A549 (cell line): Measurements from ENCODE around the gene LINC01488.

Experiments
- CEBPB ChIP-seq, 2 experiments: fragments of >200 bp in 1 of 2; sonication (Bioruptor Twin) in 1 of 2; formaldehyde crosslinking in 1 of 2; IDR thresholded peaks; 2 replicates each; pipeline ENCODE4 v1.6.1; 2012 to 2016
- CTCF ChIP-seq: fragments of >200 bp; sonication (Bioruptor Twin); formaldehyde crosslinking; IDR thresholded peaks from 3 replicates; pipeline ENCODE4 v1.5.1; 2016
- MAX ChIP-seq: IDR thresholded peaks from 2 replicates; pipeline ENCODE4 v1.6.1; 2012
- POLR2A ChIP-seq: IDR thresholded peaks from 2 replicates; pipeline ENCODE4 v1.6.1; 2012; ENCODE audit warnings: mild to moderate bottlenecking, low read length
- RCOR1 ChIP-seq: fragments of 150-350 bp; IDR thresholded peaks from 2 replicates; pipeline ENCODE4 v1.6.1; 2014; ENCODE audit warnings: antibody characterized with exemption, low read length, low read depth
- REST ChIP-seq: fragments of 200-600 bp; sonication (generic); IDR thresholded peaks from 2 replicates; pipeline ENCODE4 v1.6.1; 2016; ENCODE audit warnings: antibody characterized with exemption, mild to moderate bottlenecking, moderate library complexity
- SMC3 ChIP-seq: fragments of >200 bp; sonication (Bioruptor Twin); formaldehyde crosslinking; IDR thresholded peaks from 3 replicates; pipeline ENCODE4 v1.6.1; 2018; ENCODE audit warnings: inconsistent platforms
- ZFP36 ChIP-seq: fragments of 450-650 bp; IDR thresholded peaks from 2 replicates; pipeline ENCODE4 v1.6.1; 2014; ENCODE audit warnings: borderline replicate concordance; ENCODE audit not compliant: partially characterized antibody

GRCh38 chr11:69446108-69446507 is 35.4 kb upstream of the LINC01488 start:
- TF ChIP-seq CEBPB (IDR thresholded peaks at IDR 0.05) = no peak
- no peak for TF ChIP-seq SMC3
- TF ChIP-seq CTCF = no peak
- TF ChIP-seq RCOR1 = no peak
- TF ChIP-seq ZFP36 = no peak
- no peak for TF ChIP-seq POLR2A
- TF ChIP-seq MAX = no peak
- no peak for TF ChIP-seq REST
